HUES48 (cell line): ENCODE measurements around the gene KEAP1.
"Not testable (repeated sequence)": the region's sequence is repeated elsewhere in the genome, so short reads cannot be mapped to it uniquely, and the experiment has no call there.

Experiments
- H3K27ac ChIP-seq: one replicate; pipeline ENCODE4 v1.7.0; 2013; ENCODE audit warnings: low read depth, low read length, inconsistent platforms
- H3K27me3 ChIP-seq: 2 replicates; pipeline ENCODE4 v1.6.1; 2013; ENCODE audit warnings: mild to moderate bottlenecking, low read length; ENCODE audit not compliant: control insufficient read depth, insufficient read depth
- H3K36me3 ChIP-seq: 2 replicates; pipeline ENCODE4 v1.6.1; 2013; ENCODE audit warnings: low read length; ENCODE audit not compliant: control insufficient read depth, insufficient read depth
- H3K4me1 ChIP-seq: 2 replicates; pipeline ENCODE4 v1.6.1; 2013; ENCODE audit warnings: mild to moderate bottlenecking, low read length; ENCODE audit not compliant: control insufficient read depth, insufficient read depth
- H3K4me3 ChIP-seq: 2 replicates; pipeline ENCODE4 v1.5.1; 2013; ENCODE audit warnings: mild to moderate bottlenecking, low read depth, low read length
- H3K9ac ChIP-seq: 2 replicates; pipeline ENCODE4 v1.6.1; 2013; ENCODE audit warnings: mild to moderate bottlenecking, low read depth, low read length, moderate library complexity
- H3K9me3 ChIP-seq: 2 replicates; pipeline ENCODE4 v1.6.1; 2013; ENCODE audit warnings: low read length; ENCODE audit not compliant: control insufficient read depth, insufficient read depth

KEAP1 gene

DNA sequence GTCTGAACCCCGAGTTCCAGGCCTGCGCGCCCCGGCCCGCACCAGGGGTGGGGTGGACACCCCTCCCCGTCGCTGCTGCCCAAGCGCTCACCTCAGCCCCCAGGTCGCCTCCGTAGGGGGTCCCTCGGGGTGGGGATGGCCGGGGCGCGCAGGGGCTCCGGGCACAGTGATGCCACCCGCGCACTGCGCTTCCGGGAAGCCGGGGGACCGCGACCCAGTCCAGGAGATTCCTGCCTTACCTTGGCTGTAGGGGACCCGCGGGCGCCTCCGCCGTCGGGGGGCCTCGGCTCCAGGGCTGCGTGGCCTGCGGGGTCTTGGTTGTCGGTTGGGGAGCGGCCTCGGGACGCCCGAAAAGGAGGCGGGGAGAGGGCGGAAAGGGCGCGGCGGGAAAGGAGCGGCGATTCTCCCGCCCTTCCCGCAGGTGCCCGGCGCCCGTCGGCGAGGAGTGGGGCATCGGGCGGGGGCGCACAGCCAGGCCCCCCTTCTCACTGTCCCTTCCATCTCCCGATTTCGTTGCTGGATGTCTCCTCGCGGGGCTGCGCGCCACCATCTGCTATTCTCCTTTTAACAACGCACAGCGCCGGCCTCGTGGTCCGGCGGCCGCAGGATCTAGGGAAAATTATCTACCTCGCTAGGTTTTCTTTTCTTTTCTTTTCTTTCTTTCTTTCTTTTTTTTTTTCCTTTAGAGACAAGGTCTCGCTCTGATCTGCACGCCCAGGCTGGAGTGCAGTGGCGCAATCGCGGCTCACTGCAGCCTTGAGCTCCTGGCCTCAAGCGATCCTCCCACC is at the start of gene KEAP1:
KEAP1 (minus strand) TSS at position 355 of the 788 bp plus-strand sequence. CDS start 3,323 bp downstream, outside the sequence.
- peak within 1 kb of the TSS; percentile 96 for H3K9ac ChIP-seq
- H3K9me3 ChIP-seq, result no peaks in the 10 kb centered on the region
- H3K36me3 ChIP-seq, result peaks cover 17% of the 10 kb centered on the region
- H3K4me3 ChIP-seq, result peak within 1 kb of the TSS; percentile 90
- H3K27me3 ChIP-seq, result no peaks in the 10 kb centered on the region
- H3K4me1 ChIP-seq, result peaks cover 17% of the 10 kb centered on the region
- H3K27ac ChIP-seq, result peak within 1 kb of the TSS; percentile 88

DNA sequence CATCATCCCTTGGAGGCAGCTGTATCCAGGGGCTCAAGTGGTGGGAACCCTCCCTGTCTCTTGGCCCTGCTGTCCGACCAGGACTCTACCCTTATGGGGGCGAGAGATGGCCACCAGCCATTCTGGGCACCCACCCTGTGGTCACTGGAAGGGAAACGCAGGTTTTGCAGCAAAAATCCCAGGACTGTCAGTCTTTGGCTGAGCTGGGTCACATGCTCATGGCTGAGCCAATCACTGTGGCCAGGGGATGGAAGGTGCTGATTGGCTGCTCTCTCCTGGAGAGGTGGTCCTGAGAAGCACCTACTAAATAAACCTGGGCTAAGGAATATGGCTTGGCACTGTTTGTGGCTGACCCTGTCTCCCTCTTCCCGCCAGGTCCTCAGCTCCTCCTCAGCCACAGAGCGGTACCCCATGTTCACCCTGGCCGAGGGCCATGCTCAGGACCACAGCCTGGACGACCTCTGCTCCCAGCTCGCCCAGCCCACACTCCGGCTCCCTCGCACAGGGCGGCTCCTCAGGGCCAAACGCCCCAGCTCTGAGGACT is 49.4 kb upstream of the KEAP1 start:
- H3K4me3 ChIP-seq, result no peak overlapping the region
- no peak overlapping the region for H3K27ac ChIP-seq
- no peak overlapping the region for H3K9ac ChIP-seq
- no peaks in the 10 kb centered on the region for H3K27me3 ChIP-seq
- H3K36me3 ChIP-seq, result peaks cover 73% of the 10 kb centered on the region
- H3K9me3 ChIP-seq, result no peaks in the 10 kb centered on the region
- no peaks in the 10 kb centered on the region for H3K4me1 ChIP-seq

DNA sequence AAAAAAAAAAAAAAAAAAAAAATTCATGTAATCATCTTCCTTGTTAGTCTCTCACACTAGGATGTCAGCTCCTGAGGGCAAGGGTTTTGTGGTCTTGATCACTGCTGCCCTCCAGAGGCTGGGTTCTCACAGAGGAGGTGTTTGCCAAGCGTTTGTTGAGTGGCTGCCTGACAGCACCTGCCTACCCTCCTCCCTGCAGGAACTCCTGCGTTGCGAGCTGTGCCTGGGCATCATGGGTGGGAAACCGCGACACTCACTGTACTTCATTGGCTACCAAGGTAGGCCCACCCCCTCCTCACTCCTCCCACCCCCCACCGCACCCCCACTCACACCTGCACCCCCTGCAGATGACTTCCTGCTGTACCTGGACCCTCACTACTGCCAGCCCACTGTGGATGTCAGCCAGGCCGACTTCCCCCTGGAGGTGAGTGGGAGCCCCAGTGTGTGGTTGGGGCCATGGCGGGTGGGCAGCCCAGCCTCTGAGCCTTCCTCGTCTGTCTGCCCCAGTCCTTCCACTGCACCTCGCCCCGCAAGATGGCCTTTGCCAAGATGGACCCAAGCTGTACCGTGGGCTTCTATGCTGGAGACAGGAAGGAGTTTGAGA is 48.6 kb upstream of the KEAP1 start:
- Histone ChIP-seq H3K27ac (no peak overlapping the region), H3K9ac (no peak overlapping the region), H3K4me3 (no peak overlapping the region), H3K36me3 (peaks cover 72% of the 10 kb centered on the region), H3K9me3 (no peaks in the 10 kb centered on the region), H3K27me3 (no peaks in the 10 kb centered on the region), H3K4me1 (no peaks in the 10 kb centered on the region)

DNA sequence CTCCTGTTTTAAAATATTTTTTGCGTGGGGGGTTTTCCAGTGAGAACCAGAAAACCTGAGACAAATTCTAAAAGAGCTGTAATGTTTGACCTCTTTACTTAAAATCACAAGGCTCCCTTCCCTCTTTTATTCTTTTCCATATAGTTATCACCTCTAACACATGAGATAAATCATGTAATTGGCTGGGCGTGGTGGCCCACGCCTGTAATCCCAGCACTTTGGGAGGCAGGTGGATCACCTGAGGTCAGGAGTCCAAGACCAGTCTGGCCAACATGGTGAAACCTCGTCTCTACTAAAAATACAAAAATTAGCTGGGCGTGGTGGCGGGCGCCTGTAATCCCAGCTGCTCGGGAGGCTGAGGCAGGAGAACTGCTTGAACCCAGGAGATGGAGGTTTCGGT is 47.9 kb upstream of the KEAP1 start:
- not testable (repeated sequence) for H3K27me3 ChIP-seq, H3K4me3 ChIP-seq, H3K9ac ChIP-seq, H3K4me1 ChIP-seq, H3K9me3 ChIP-seq, H3K27ac ChIP-seq
- H3K36me3 ChIP-seq, result peaks cover 68% of the 10 kb centered on the region

DNA sequence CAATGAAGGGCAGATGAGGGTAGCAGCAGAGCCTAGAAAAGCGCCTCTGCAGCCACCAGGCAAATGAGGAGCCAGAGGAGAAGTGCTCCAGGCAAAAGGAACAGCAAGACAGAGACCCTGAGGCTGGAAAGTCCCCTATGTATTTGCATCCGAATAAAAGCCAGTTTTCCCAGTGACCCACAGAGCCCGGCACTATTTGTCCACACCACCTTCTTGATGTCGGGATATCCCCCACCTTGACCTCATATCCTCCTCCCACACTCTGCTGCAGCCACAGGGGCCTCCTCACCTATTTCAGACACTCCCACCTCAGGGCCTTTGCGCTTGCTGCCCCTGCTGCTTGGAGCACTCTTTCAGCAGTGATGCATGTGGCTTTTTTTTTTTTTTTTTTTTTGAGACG is 47.2 kb upstream of the KEAP1 start:
- Histone ChIP-seq H3K36me3 (peaks cover 61% of the 10 kb centered on the region), H3K9ac (no peak overlapping the region), H3K27ac (no peak overlapping the region), H3K4me1 (no peaks in the 10 kb centered on the region), H3K4me3 (no peak overlapping the region), H3K9me3 (no peaks in the 10 kb centered on the region), H3K27me3 (no peaks in the 10 kb centered on the region)

DNA sequence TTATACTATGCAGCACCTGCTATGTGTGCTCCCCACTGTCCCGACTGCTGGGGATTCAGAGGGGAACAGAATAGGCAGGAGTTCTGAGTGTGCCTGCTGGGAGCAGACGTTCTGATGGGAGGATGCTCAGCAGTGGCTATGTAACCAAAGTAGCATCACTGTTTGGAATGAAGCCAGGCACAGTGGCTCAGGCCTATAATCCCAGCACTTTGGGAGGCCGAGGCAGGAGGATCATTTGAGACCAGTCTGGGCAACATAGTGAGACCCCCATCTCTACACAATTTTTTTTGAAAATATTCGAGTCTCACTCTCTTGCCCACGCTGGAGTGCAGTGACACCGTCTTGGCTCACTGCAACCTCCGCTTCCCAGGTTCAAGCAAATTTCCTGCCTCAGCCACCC is 46.6 kb upstream of the KEAP1 start:
- Histone ChIP-seq H3K4me3 (no peak overlapping the region), H3K4me1 (no peaks in the 10 kb centered on the region), H3K27ac (no peak overlapping the region), H3K36me3 (peaks cover 58% of the 10 kb centered on the region), H3K9ac (no peak overlapping the region), H3K27me3 (no peaks in the 10 kb centered on the region), H3K9me3 (no peaks in the 10 kb centered on the region)

DNA sequence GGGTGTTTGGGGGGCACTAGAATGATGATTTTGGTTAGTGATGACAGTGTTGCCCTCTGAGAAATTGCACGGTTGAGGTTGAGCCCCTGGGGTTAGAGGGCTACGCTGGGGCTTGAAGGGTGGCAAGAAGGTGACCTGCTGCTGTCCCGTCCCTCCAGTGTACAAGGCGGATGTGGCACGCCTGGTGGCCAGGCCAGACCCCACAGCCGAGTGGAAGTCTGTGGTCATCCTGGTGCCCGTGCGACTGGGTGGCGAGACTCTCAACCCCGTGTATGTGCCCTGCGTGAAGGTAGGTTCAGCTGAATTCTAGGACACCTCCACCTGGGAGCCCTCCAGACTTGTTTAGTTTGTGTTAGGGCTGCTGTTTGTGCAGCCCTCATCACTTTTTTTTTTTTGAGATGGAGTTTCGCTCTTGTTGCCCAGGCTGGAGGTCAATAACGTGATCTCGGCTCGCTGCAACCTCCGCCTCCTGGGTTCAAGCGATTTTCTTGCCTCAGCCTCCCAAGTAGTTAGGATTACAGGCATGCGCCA is 45.7 kb upstream of the KEAP1 start:
- peaks cover 49% of the 10 kb centered on the region for H3K36me3 ChIP-seq
- no peak overlapping the region for H3K9ac ChIP-seq
- no peak overlapping the region for H3K4me3 ChIP-seq
- H3K9me3 ChIP-seq, result no peaks in the 10 kb centered on the region
- H3K27ac ChIP-seq, result no peak overlapping the region
- H3K27me3 ChIP-seq, result no peaks in the 10 kb centered on the region
- H3K4me1 ChIP-seq, result no peaks in the 10 kb centered on the region

DNA sequence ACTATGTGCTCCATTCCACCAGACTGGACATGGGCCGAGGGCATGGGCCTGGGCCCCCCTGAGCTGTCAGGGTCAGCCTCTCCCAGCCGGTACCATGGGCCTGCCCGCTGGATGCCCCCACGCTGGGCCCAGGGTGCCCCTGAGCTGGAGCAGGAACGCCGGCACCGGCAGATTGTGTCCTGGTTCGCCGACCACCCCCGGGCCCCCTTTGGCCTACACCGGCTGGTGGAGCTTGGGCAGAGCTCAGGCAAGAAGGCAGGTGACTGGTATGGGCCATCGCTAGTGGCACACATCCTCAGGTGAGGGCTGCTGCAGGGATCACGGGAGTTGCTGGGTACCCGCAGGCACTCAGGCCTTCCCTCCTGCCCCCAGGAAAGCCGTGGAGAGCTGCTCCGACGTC is 43.7 kb upstream of the KEAP1 start:
- no peak overlapping the region for H3K27ac ChIP-seq
- no peaks in the 10 kb centered on the region for H3K27me3 ChIP-seq
- H3K9me3 ChIP-seq, result no peaks in the 10 kb centered on the region
- no peak overlapping the region for H3K4me3 ChIP-seq
- no peaks in the 10 kb centered on the region for H3K4me1 ChIP-seq
- H3K9ac ChIP-seq, result no peak overlapping the region
- H3K36me3 ChIP-seq, result peaks cover 31% of the 10 kb centered on the region

DNA sequence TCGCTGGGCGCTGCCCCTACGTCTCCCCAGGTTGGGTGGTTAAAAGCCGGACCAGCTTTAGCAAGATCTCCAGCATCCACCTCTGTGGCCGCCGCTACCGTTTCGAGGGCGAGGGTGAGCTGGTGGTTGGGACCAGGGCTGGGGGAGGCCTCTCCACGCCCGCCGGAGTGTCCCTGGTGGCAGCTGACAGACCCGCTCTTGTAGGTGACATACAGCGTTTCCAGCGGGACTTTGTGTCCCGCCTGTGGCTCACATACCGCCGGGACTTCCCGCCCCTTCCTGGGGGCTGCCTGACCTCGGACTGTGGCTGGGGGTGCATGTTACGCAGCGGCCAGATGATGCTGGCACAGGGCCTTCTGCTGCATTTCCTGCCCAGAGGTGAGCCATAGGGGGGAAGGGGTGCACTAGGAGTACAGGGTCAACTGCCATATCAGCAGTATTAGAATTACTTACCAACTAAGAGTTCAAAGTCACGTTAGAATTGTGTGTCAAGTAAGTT is 41.6 kb upstream of the KEAP1 start:
- Histone ChIP-seq H3K4me1 (no peaks in the 10 kb centered on the region), H3K36me3 (peaks cover 24% of the 10 kb centered on the region), H3K9me3 (no peaks in the 10 kb centered on the region), H3K27me3 (no peaks in the 10 kb centered on the region), H3K27ac (no peak overlapping the region), H3K4me3 (peak overlapping the region; percentile 90), H3K9ac (peak overlapping the region; percentile 83; the same call in 1 of the 2 replicates)

DNA sequence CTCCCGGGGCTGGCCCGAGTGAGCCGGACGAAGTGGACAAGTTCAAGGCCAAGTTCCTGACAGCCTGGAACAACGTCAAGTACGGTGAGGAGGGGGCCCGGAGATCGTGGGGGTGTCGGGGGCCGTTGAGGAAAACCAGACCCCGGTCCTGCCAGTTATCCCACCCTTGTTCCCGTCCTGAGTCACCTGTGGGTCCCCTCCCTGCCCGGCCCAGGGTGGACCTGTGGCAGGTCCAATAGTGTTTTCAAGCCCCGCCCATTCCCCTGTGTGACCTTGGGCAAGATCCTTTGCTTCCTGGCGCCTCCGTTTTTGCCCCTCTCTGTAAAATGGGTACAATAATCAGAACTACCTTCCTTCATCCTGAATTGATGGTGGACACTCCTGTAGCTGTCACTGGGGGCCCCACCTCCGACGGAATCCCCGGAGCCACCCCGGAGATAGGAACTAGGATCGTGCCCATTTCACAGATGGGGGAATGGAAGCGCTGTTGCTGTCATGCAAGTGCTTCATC is 41.1 kb upstream of the KEAP1 start:
- H3K4me1 ChIP-seq, result no peaks in the 10 kb centered on the region
- H3K9ac ChIP-seq, result peak overlapping the region; percentile 83; the same call in 1 of the 2 replicates
- H3K9me3 ChIP-seq, result no peaks in the 10 kb centered on the region
- H3K4me3 ChIP-seq, result peak overlapping the region; percentile 90
- peak overlapping the region; percentile 72 for H3K27ac ChIP-seq
- peaks cover 21% of the 10 kb centered on the region for H3K36me3 ChIP-seq
- H3K27me3 ChIP-seq, result no peaks in the 10 kb centered on the region
